Stomach smooth muscle (tissue), 2 donors: Measurements from ENCODE around the gene TSPAN12.

Experiments
- H3K27ac ChIP-seq: one replicate; pipeline ENCODE4 v1.7.0; 2013; ENCODE audit warnings: mild to moderate bottlenecking, low read length, inconsistent platforms
- H3K27me3 ChIP-seq, 2 donors: one replicate each; pipeline ENCODE4 v1.7.0; 2013; ENCODE audit warnings: low read length in 2 of 2; ENCODE audit not compliant: insufficient read depth in 2 of 2, control insufficient read depth in 1 of 2
- H3K36me3 ChIP-seq, 2 donors: one replicate each; pipeline ENCODE4 v1.7.0; 2013; ENCODE audit warnings: low read length in 2 of 2; ENCODE audit not compliant: control insufficient read depth in 2 of 2, insufficient read depth in 2 of 2
- H3K4me1 ChIP-seq: one replicate; pipeline ENCODE4 v1.7.0; 2013; ENCODE audit warnings: low read length; ENCODE audit not compliant: control insufficient read depth, insufficient read depth
- H3K4me3 ChIP-seq, 2 donors: one replicate each; pipeline ENCODE4 v1.7.0; 2013; ENCODE audit warnings: low read length in 2 of 2
- H3K9ac ChIP-seq, 2 donors: one replicate each; pipeline ENCODE4 v1.7.0; 2013; ENCODE audit warnings: low read length in 2 of 2, mild to moderate bottlenecking in 1 of 2
- H3K9me3 ChIP-seq, 2 donors: one replicate each; pipeline ENCODE4 v1.7.0; 2013; ENCODE audit warnings: low read length in 2 of 2; ENCODE audit not compliant: control insufficient read depth in 2 of 2
- donor health status: healthy.
- donor health status: Pancreatic carcinoma.

The TSPAN12 gene

DNA sequence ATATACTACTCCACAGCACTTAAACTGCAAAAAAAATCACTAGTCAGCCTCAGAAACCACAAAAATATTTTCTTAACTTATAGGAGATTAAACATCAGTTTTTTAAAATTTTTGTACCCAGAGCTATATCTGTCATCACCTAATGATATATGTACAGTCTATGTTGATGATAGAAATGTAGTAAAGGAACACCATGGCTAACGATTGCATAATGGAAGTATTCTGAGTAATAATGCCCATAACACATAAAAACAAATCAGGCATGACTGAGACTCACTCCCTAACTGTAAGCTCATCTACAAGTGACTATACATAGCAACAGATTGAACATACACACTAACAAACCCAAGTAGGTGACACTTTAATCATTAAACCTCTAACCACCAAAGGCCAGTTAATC, 51.3 kb downstream of the TSPAN12 start:
- Histone ChIP-seq H3K4me3 (no peak overlapping the region), H3K9ac (no peak overlapping the region), H3K9me3 (no peaks in the 10 kb centered on the region), H3K27ac (no peak overlapping the region), H3K27me3 (no peaks in the 10 kb centered on the region), H3K4me1 (no peaks in the 10 kb centered on the region), H3K36me3 (peaks cover 0 to 3% of the 10 kb centered on the region in 2 donors)

DNA sequence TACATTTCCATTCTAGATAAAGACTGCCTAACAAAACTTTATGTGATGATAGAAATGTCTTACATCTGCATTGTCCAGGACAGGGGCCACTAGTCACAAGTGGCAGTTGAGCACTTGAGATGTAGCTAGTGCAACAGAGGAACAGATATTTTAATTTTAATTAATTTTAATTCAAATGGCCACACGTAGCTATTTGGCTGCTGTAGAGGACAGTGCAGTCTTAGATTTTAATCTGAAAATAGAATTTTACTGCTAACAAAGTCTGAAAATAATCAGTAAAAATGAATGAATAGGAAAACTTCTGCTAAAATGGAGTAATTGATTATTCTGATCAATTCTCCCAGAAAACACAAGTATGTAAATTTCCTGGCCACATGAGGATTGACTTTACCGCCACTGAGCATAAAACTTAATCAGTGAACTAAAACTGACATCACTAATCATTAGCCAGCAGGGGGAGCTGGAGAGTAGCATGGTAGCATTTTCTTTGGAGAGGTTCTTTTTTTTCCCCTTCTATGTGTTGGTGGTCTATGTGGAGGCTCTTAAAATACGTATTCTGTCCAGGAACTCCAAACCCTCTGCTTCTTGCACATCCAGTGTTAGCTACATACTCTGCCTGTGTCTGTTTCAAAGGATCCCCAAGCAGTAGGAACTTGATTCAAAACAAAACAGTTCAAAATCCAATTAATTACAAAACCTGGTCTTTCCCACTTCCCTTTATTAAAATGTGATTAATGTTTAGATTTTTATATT, 52.1 kb downstream of the TSPAN12 start:
- Histone ChIP-seq H3K4me3 (no peak overlapping the region), H3K4me1 (no peaks in the 10 kb centered on the region), H3K27ac (no peak overlapping the region), H3K27me3 (no peaks in the 10 kb centered on the region), H3K36me3 (peaks cover 0 to 3% of the 10 kb centered on the region in 2 donors), H3K9me3 (no peaks in the 10 kb centered on the region), H3K9ac (no peak overlapping the region)

DNA sequence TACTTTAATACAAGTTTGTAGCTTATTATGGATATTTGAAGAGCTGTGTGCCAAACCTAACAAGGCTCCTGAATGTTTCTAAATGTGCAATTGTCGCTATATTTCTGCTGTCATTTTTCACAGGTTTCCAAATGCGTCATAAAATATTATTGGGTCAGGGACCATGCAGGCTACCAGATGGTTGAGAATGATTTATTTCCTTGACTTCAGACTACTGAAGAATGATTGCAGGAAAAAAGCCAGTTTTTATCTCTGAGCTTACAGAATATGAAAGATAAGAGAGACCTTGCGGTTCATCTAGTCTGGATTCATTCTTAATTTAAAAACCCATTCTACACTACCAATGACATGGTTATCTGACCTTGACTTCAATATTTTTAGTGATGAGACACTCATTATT, 55.2 kb downstream of the TSPAN12 start:
- no peaks in the 10 kb centered on the region for H3K27me3 ChIP-seq
- no peak overlapping the region for H3K4me3 ChIP-seq
- no peak overlapping the region for H3K9ac ChIP-seq
- no peaks in the 10 kb centered on the region for H3K4me1 ChIP-seq
- H3K9me3 ChIP-seq, result no peaks in the 10 kb centered on the region
- peaks cover 0 to 3% of the 10 kb centered on the region in 2 donors for H3K36me3 ChIP-seq
- no peak overlapping the region for H3K27ac ChIP-seq

DNA sequence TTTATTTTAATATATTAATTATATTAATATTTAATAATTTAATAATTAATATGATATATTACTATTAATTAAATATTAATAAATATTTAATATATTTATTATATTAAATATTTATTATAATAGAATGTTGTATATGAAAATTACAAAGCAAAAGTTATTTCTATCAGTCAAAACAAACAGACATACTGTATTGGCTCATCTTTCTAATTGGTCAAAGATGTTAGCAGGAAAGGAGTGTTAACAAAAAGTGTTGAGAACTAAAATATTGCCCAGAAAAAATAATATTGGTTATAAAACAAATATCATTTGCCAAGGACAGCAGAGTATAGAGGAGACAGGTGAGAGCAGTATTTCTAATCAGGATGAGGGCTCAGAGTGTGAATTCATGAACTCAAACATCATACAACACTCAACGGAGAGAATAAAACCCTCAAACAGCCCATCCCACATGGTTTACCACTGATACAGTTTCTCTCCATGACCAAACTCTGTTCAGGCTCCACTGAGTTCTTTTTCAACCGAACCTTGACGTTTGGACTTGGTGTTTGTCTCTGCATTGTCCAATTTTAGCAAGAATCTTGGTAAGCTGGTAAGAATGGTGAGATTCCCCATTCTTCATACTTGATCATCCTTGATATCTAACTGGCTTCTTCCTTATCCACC, 58.0 kb downstream of the TSPAN12 start:
- Histone ChIP-seq H3K27ac (no peak overlapping the region), H3K36me3 (peaks cover 0 to 3% of the 10 kb centered on the region in 2 donors), H3K9ac (no peak overlapping the region), H3K9me3 (peaks cover 0 to 3% of the 10 kb centered on the region in 2 donors), H3K4me3 (no peak overlapping the region), H3K27me3 (no peaks in the 10 kb centered on the region), H3K4me1 (no peaks in the 10 kb centered on the region)

DNA sequence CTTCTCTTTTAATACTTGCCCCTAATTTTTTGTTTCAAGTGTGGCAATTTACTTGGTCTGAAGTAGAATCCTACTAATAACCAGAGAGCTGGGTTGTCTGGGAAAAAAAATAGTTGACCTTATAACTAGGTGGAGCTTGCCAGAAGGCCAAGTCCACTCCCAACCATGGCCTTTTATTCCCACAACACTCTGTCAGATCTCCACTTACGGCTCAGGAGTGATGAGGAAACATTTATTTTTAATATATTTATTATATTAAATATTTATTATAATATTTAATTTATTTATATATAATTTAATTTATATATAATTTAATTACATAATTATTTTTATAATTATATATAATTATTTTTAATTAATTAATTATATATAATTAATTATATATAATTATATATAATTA, 58.8 kb downstream of the TSPAN12 start:
- Histone ChIP-seq H3K27me3 (no peaks in the 10 kb centered on the region), H3K9me3 (peaks cover 0 to 3% of the 10 kb centered on the region in 2 donors), H3K9ac (no peak overlapping the region), H3K4me1 (no peaks in the 10 kb centered on the region), H3K4me3 (no peak overlapping the region), H3K36me3 (no peaks in the 10 kb centered on the region), H3K27ac (no peak overlapping the region)

DNA sequence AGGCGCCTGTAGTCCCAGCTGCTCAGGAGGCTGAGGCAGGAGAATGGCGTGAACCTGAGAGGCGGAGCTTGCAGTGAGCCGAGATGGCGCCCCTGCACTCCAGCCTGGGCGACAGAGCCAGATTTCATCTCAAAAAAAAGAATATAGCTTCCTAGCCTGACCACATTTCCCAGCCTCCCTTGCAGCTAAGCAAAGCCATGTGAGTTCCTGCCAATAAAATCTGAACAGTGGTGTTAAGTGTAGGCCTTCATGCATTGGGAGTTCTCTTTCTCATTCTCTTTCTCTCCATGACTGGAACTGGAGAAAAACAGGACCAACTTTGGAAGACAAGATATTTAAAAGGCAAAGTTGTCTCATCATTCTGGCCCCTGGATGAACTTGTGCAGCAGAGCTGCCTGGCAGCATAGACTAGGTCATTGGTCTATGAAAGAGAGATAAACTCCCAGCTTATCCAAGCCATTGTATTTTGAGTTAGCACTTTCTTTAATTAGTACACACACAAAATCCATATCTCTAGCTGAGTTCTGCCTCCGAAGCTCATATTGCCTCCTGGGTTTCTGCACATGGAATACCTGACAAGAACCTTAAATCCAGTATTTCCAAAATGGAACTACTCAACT, 60.8 kb downstream of the TSPAN12 start:
- no peak overlapping the region for H3K4me3 ChIP-seq
- no peaks in the 10 kb centered on the region for H3K27me3 ChIP-seq
- peaks cover 0 to 3% of the 10 kb centered on the region in 2 donors for H3K9me3 ChIP-seq
- H3K9ac ChIP-seq, result no peak overlapping the region
- no peaks in the 10 kb centered on the region for H3K4me1 ChIP-seq
- H3K36me3 ChIP-seq, result no peaks in the 10 kb centered on the region
- H3K27ac ChIP-seq, result no peak overlapping the region

DNA sequence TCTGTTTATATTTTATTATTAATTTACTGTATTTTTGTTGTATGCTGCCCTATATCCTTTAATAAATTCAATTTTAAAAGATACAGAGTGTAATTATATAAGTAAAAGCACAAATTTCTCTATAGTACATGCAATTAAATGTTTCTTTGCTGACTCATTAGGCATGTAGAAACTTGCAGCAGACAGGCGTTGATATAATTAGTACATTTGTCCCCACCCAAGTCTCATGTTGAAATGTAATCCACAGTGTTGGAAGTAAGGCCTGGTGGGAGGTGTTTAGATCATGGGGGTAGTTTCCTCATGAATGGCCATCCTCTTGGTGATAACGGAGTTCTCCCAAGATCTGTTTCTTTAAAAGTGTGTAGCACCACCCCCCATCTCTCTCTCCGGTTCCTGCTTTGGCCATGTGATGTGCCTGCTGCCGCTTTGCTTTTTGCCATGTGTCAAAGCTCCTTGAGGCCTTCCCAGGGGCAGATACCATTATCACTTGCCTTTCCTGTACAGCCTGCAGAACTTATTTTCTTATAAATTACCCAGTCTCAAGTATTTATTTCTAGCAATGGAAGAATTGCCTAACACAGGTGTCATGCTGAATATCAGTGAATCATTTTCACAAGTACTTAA, 63.7 kb downstream of the TSPAN12 start:
- Histone ChIP-seq H3K27me3 (no peaks in the 10 kb centered on the region), H3K4me1 (no peaks in the 10 kb centered on the region), H3K9ac (no peak overlapping the region), H3K27ac (no peak overlapping the region), H3K9me3 (peaks cover 0 to 3% of the 10 kb centered on the region in 2 donors), H3K4me3 (no peak overlapping the region), H3K36me3 (no peaks in the 10 kb centered on the region)

DNA sequence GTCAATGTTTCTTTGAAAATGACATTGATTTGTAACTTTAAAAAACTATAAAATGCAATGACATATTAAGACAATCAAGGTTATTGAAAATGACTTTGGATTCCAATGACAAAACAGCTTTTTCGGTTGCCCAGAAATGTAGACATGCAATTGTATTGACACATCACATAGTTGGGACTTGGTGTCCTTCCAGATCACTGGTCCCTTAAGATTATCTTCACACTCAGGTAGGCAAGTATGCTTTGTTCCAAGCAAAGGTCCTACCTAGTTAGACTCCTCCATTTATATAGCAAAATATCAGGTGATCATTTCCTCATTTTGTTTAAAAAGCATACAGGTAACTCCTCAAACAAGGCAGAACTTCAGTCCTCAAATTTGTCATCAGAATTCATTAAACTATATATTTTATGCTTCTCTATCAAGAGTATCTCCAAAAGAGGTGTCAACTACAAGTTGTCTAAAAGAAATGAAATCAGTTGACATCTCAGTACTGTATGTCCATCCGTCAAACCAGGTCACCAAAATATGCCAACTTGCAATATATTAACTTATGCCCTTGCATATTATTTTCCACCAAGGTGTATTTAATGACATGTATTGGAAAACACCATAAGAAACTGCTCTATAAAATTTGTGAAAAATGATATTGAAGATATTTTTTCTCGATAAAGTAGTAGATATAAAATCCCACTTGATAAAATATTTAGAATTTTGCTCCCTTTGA, 64.6 kb downstream of the TSPAN12 start:
- Histone ChIP-seq H3K9me3 (peaks cover 0 to 3% of the 10 kb centered on the region in 2 donors), H3K9ac (no peak overlapping the region), H3K27me3 (no peaks in the 10 kb centered on the region), H3K4me1 (no peaks in the 10 kb centered on the region), H3K36me3 (no peaks in the 10 kb centered on the region), H3K4me3 (no peak overlapping the region), H3K27ac (no peak overlapping the region)

DNA sequence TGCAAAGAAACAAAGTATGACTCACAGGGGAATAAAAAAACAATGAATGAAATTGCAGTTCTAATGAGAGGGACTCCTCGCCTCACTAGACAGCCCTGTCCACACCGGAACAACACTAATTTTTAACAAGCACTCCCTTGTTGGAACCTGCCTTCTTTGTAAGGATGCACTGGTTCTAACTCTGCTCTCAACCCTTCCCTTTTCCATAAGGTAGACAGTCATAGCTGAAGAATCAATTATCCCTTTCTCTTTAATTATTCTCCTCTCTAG, 65.1 kb downstream of the TSPAN12 start:
- Histone ChIP-seq H3K9ac (no peak overlapping the region), H3K36me3 (no peaks in the 10 kb centered on the region), H3K9me3 (peaks cover 0 to 3% of the 10 kb centered on the region in 2 donors), H3K27ac (no peak overlapping the region), H3K4me3 (no peak overlapping the region), H3K4me1 (no peaks in the 10 kb centered on the region), H3K27me3 (no peaks in the 10 kb centered on the region)

DNA sequence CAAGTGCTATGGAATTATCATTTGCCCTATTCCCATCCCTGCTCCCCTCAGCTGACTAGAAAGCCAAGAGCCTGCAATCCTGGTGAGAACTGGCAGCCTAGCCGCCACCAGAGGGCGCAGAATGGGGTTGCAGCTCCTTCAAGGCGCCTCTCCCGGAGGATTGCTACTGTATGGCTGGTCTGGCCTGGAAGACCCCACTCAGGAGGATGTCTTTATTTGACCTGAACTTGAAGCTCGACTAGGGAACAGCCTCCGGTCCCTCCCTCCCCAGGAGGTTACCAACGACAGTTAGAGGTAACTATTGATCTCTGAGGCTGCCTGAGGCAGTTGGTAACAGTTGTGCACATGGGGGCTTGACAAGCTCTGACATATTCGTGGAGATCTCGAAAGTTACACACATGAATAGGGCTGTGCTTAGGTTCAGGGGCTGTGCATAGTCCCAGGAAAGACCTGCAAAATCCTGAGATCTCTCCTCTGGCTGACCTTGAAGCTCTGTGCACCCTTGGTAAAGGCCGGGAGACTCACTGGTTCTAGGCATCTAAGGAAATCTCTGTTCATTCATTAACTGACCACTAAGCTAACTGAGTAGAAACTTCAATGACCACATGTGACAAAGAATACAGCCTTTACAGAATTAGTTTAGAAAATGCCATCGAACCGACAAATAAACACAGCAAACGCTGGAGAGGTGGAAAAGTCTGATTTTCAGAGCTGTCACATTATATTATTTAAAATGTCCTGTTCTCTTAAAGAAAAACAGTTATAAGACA, 65.7 kb downstream of the TSPAN12 start:
- Histone ChIP-seq H3K4me1 (no peaks in the 10 kb centered on the region), H3K27me3 (no peaks in the 10 kb centered on the region), H3K9me3 (peaks cover 0 to 3% of the 10 kb centered on the region in 2 donors), H3K4me3 (no peak overlapping the region), H3K36me3 (no peaks in the 10 kb centered on the region), H3K27ac (no peak overlapping the region), H3K9ac (no peak overlapping the region)
